HG03558 (cell line): ENCODE data around the gene ERC2.

ENCODE experiments used
- ATAC-seq: cut with Tn5 transposase; IDR thresholded peaks from one replicate; pipeline ENCODE4 v1.9.1; 2021; ENCODE audit warnings: moderate number of reproducible peaks; ENCODE audit not compliant: unreplicated experiment; ENCODE audit errors: extremely low read depth

The ERC2 gene

GRCh38 chr3:55486101-55486856 is 982.0 kb downstream of the ERC2 start:
- ATAC-seq, result no peak

GRCh38 chr3:55484801-55485791 is 983.2 kb downstream of the ERC2 start:
- peak; percentile 66 for ATAC-seq

GRCh38 chr3:55484191-55484689 is 984.0 kb downstream of the ERC2 start:
- no peak for ATAC-seq

GRCh38 chr3:55483196-55484095 is 984.8 kb downstream of the ERC2 start:
- ATAC-seq, result no peak

- no peak for ATAC-seq
Observed at GRCh38 chr3:55482496-55483195, 985.6 kb downstream of the ERC2 start.

GRCh38 chr3:55481744-55482495 is 986.3 kb downstream of the ERC2 start:
- no peak for ATAC-seq

GRCh38 chr3:55480911-55481743 is 987.1 kb downstream of the ERC2 start:
- no peak for ATAC-seq

GRCh38 chr3:55477306-55478303 is 990.7 kb downstream of the ERC2 start:
- no peak for ATAC-seq

- no peak for ATAC-seq
Observed at GRCh38 chr3:55476515-55476914, 991.8 kb downstream of the ERC2 start.

- no peak for ATAC-seq
Observed at GRCh38 chr3:55474213-55474632, 994.0 kb downstream of the ERC2 start.

GRCh38 chr3:55473788-55474187 is 994.5 kb downstream of the ERC2 start:
- no peak for ATAC-seq

GRCh38 chr3:55471522-55472280 is 996.6 kb downstream of the ERC2 start:
- no peak for ATAC-seq

GRCh38 chr3:55471084-55471483 is 997.2 kb downstream of the ERC2 start:
- no peak for ATAC-seq

- no peak for ATAC-seq
Observed at GRCh38 chr3:55469957-55470526, 998.2 kb downstream of the ERC2 start.

- no peak for ATAC-seq
Observed at GRCh38 chr3:55468251-55468650, 1000.0 kb downstream of the ERC2 start.

- no peak for ATAC-seq
Observed at GRCh38 chr3:55467099-55467498, 1001.2 kb downstream of the ERC2 start.
